Measurements from ENCODE around the gene EDN3. TPM values are rescaled to one million over a fixed set of nuclear protein-coding genes. Genes with fewer than 3 reads are reported as not detected.

Gene EDN3
- total and polyA plus RNA-seq, 2 experiments from 2014 or later, result 0.13 to 0.17 TPM

GRCh38 chr20:59307270-59307669, 6.9 kb downstream of the EDN3 start:
- H3K4me1 Mint-ChIP-seq, result no peaks in the 10 kb centered on the region

More at GRCh38 chr20:59307270-59307669, 6.9 kb downstream of the EDN3 start:
- no peak overlapping the region for H3K4me2 ChIP-seq
- Mint-ChIP-seq H3K27ac (no peak overlapping the region), H3K27me3 (ENCODE audit: insufficient read depth, low read depth, poor library complexity) (peaks cover 14% of the 10 kb centered on the region), H3K9me3 (no peaks in the 10 kb centered on the region), H3K4me3 (no peak overlapping the region), H3K36me3 (ENCODE audit: low read depth) (no peaks in the 10 kb centered on the region)
- no peak overlapping the region for H3K4me3 ChIP-seq
- no peaks in the 10 kb centered on the region for H3K79me2 ChIP-seq (replicated peaks; ENCODE audit: insufficient read depth)
- H4K20me1 ChIP-seq (replicated peaks; ENCODE audit: insufficient read depth), result no peaks in the 10 kb centered on the region
- no peak overlapping the region for H2AFZ ChIP-seq
- no peak for DNase-seq (ENCODE audit: low spot score)
- ATAC-seq, result no peak
- peaks cover 18% of the 10 kb centered on the region for H3K9me2 ChIP-seq (ENCODE audit: insufficient read depth)
- peaks cover 20% of the 10 kb centered on the region for H3K27me3 ChIP-seq (ENCODE audit: insufficient read depth)
- no peaks in the 10 kb centered on the region for H3K4me1 ChIP-seq (ENCODE audit: insufficient read depth)
- no peaks in the 10 kb centered on the region for H3F3A ChIP-seq (replicated peaks; ENCODE audit: low read depth)
- H3K27ac ChIP-seq (ENCODE audit: low read depth), result no peak overlapping the region
- H3K36me3 ChIP-seq (ENCODE audit: insufficient read depth), result no peaks in the 10 kb centered on the region
- TF ChIP-seq REST (IDR thresholded peaks at IDR 0.05; ENCODE audit: unreplicated experiment) (no peak), EZH2 (IDR thresholded peaks at IDR 0.05; ENCODE audit: low read depth, unreplicated experiment) (no peak), NANOG (IDR thresholded peaks at IDR 0.05; ENCODE audit: borderline replicate concordance) (no peak), ZNF331 (CRISPR knock-in tag; IDR thresholded peaks at IDR 0.05; ENCODE audit: low read depth) (no peak), ZNF114 (CRISPR knock-in tag; IDR thresholded peaks at IDR 0.05) (no peak), EZH2phosphoT487 (IDR thresholded peaks at IDR 0.05; ENCODE audit: unreplicated experiment) (no peak), CREB1 (CRISPR knock-in tag; IDR thresholded peaks at IDR 0.05; ENCODE audit: low read depth) (no peak)
- TF ChIP-seq, protein P1, sequence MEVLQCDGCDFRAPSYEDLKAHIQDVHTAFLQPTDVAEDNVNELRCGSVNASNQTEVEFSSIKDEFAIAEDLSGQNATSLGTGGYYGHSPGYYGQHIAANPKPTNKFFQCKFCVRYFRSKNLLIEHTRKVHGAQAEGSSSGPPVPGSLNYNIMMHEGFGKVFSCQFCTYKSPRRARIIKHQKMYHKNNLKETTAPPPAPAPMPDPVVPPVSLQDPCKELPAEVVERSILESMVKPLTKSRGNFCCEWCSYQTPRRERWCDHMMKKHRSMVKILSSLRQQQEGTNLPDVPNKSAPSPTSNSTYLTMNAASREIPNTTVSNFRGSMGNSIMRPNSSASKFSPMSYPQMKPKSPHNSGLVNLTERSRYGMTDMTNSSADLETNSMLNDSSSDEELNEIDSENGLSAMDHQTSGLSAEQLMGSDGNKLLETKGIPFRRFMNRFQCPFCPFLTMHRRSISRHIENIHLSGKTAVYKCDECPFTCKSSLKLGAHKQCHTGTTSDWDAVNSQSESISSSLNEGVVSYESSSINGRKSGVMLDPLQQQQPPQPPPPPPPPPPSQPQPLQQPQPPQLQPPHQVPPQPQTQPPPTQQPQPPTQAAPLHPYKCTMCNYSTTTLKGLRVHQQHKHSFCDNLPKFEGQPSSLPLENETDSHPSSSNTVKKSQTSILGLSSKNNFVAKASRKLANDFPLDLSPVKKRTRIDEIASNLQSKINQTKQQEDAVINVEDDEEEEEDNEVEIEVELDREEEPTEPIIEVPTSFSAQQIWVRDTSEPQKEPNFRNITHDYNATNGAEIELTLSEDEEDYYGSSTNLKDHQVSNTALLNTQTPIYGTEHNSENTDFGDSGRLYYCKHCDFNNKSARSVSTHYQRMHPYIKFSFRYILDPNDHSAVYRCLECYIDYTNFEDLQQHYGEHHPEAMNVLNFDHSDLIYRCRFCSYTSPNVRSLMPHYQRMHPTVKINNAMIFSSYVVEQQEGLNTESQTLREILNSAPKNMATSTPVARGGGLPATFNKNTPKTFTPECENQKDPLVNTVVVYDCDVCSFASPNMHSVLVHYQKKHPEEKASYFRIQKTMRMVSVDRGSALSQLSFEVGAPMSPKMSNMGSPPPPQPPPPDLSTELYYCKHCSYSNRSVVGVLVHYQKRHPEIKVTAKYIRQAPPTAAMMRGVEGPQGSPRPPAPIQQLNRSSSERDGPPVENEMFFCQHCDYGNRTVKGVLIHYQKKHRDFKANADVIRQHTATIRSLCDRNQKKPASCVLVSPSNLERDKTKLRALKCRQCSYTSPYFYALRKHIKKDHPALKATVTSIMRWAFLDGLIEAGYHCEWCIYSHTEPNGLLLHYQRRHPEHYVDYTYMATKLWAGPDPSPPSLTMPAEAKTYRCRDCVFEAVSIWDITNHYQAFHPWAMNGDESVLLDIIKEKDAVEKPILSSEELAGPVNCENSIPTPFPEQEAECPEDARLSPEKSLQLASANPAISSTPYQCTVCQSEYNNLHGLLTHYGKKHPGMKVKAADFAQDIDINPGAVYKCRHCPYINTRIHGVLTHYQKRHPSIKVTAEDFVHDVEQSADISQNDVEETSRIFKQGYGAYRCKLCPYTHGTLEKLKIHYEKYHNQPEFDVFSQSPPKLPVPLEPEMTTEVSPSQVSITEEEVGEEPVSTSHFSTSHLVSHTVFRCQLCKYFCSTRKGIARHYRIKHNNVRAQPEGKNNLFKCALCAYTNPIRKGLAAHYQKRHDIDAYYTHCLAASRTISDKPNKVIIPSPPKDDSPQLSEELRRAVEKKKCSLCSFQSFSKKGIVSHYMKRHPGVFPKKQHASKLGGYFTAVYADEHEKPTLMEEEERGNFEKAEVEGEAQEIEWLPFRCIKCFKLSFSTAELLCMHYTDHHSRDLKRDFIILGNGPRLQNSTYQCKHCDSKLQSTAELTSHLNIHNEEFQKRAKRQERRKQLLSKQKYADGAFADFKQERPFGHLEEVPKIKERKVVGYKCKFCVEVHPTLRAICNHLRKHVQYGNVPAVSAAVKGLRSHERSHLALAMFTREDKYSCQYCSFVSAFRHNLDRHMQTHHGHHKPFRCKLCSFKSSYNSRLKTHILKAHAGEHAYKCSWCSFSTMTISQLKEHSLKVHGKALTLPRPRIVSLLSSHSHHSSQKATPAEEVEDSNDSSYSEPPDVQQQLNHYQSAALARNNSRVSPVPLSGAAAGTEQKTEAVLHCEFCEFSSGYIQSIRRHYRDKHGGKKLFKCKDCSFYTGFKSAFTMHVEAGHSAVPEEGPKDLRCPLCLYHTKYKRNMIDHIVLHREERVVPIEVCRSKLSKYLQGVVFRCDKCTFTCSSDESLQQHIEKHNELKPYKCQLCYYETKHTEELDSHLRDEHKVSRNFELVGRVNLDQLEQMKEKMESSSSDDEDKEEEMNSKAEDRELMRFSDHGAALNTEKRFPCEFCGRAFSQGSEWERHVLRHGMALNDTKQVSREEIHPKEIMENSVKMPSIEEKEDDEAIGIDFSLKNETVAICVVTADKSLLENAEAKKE (CRISPR knock-in tag; IDR thresholded peaks at IDR 0.05), result no peak

All from GM23338 (cell line).